Mammary epithelial cell (primary cell): ENCODE measurements around the gene COG5.

Experiments used
- CTCF ChIP-seq, 2 donors: IDR thresholded peaks in 1 of 2; conservative IDR thresholded peaks in 1 of 2; 2 replicates each; pipeline ENCODE4 v1.5.1; 2011 to 2012; ENCODE audit warnings: inconsistent platforms in 2 of 2, low read length in 2 of 2, mild to moderate bottlenecking in 2 of 2, control low read depth in 1 of 2, low read depth in 1 of 2; ENCODE audit not compliant: insufficient read depth in 1 of 2; ENCODE audit errors: extremely low read depth in 1 of 2
- EZH2 ChIP-seq: IDR thresholded peaks from 2 replicates; pipeline ENCODE4 v1.6.1; 2012; ENCODE audit warnings: low read length, inconsistent platforms, borderline replicate concordance

GRCh38 chr7:107190090-107190489, 373.6 kb downstream of the COG5 start:
- TF ChIP-seq CTCF (conservative IDR thresholded peaks at IDR 0.05 in 1 of 2, IDR thresholded peaks at IDR 0.05 in 1 of 2; ENCODE audit: extremely low read depth in 1 of 2, insufficient read depth in 1 of 2, low read depth in 1 of 2, low read length in 2 of 2), result no peak
- TF ChIP-seq EZH2, result no peak
